ENCODE measurements around the gene POLN. TPM values are rescaled to one million over a fixed set of nuclear protein-coding genes. Genes with fewer than 3 reads are reported as not detected.
"Not testable (repeated sequence)": the region's sequence is repeated elsewhere in the genome, so short reads cannot be mapped to it uniquely, and the experiment has no call there.

Gene POLN
- total RNA-seq, 2 donors from 2014 or later: 2.0 to 3.5 TPM

- DNase-seq (ENCODE audit: low spot score): no peak
- intact Hi-C loops (cut with DNase I): no loop called here
Observed at GRCh38 chr4:2186133-2186864, 55.6 kb downstream of the POLN start.

DNA sequence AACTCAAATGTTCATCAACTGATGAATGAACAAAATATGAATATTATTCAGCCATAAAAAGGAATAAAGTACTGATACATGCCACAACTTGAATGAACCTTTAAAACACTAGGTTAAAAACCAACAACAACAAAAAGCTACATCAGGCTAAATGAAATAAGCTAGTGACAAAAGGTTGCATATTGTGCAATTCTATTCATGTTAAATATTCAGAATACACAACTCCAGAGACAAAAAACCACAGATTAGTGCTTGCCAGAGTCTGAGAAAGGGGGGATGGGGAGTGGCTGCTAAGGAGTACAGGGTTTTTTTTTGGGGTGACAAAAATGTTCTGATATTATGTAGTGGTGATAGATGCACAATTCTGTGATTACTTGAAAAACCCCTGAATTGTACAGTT, 58.5 kb downstream of the POLN start:
- DNase-seq (ENCODE audit: low spot score): no peak
- intact Hi-C loops (cut with DNase I): no loop called here

DNA sequence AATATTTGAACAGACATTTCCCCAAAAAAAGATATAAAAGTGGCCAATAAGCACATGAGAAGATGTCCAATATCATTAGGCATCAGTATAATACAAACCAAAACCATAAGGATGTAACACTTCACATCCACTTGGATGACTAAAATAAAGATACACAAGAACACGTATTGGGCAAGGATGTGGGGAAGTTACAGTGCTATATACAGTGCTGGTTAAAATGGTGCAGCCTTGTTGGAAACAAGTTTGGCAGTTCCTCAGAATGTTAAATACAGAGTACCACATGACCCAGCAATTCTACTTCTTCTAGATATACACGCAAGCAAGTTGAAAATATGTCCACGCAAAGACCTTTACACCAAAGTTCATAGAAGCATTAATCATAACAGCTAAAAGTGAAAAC, 58.9 kb downstream of the POLN start:
- intact Hi-C loops (cut with DNase I): no loop called here
- no peak for DNase-seq (ENCODE audit: low spot score)

GRCh38 chr4:2180410-2180809, 61.5 kb downstream of the POLN start:
- DNase-seq (ENCODE audit: low spot score): no peak
- intact Hi-C loops (cut with DNase I): no loop called here

DNA sequence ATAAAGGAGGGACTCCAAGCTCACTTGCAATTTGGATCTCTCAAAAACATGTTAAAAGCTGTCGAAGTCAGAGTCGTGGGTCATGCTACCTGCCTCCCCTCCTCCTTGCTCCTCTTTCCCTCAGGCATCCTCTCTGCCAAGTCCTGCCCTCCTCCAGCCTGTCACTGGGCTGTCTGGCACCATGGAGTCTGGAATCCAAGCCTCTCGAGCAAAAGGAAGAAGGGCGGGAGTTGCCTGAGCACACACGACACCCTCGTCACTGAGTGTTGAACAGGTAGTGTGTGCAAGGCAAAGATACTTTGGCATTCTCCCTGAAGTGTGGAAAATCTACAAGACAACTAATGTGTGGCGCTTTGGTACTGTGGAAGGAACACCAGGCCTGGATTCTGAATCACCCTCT, 62.2 kb downstream of the POLN start:
- no peak for DNase-seq (ENCODE audit: low spot score)
- intact Hi-C loops (cut with DNase I): no loop called here

DNA sequence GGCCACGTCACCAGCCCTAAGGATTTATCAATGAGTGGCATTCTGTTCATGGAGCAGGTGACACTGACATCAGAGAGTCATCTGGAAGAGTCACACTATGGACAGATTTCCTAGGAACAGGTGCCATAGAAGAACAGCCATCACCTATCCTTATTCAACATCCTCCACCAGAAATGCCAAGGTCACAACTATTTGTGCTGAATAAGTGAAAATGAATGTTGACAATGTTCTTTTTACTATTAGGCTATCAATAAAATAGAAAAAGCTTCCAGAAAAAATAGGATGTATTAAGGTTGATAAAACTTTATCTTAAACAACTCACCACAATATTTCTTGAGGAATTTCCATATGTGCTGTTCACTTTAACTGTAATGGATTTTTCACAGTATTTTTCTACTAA, 62.9 kb downstream of the POLN start:
- DNase-seq (ENCODE audit: low spot score): no peak
- intact Hi-C loops (cut with DNase I): no loop called here

- no peak for DNase-seq (ENCODE audit: low spot score)
- intact Hi-C loops (cut with DNase I): no loop called here
Observed at GRCh38 chr4:2177443-2178093, 64.4 kb downstream of the POLN start.

DNA sequence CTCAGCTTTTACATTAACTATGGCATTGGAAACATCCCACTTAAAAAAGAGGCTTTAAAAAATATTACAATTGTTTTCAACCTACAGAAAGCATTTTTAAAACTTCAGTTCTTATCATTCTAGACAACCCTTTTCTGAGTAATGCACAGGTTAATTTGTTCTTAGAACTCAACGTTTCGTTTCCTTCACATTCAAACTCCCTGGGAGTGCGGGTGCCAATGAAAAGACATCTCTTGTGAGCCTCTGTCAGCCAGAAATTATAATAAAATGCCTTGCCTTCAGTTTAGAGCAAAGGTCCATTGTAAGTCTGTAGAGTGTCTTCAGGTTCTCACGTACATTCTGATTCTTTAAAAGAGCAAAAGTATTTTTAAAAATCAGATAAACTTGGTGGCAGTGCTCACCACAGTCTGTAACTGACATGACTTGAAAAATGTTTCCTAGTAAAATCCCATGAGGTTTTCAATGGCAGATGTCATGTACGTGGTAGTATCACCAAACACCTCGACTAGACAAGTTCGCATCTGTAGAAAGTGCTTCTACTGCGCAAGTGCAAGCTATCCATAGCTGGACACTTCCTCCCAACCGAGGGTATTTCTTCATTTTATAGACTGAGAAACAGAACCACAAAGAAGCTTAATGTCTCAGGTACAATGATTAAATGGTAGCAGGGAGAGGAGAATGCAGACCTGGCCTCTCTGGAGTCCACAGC, 65.8 kb downstream of the POLN start:
- intact Hi-C loops (cut with DNase I): no loop called here
- no peak for DNase-seq (ENCODE audit: low spot score)

DNA sequence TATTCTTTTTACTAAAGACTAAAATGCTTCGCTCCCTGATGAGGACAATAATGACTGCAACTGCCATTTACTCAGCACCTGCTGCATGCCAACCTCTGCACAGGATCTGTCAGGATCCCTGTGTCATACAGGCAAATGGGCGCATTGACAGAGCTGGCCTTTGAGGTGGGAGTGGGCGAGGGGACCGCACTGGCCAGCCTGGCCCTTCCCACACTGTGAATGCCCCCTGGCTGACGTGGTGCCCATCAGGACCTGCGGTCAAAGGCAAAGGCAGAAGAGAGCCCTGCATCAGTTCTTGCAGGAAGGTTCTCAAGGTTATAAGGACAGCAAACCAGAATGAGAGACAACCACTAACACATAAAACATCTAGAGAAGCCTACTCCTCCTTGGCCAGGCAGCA, 67.9 kb downstream of the POLN start:
- no peak for DNase-seq (ENCODE audit: low spot score)
- intact Hi-C loops (cut with DNase I): no loop called here

- DNase-seq (ENCODE audit: low spot score): no peak
- intact Hi-C loops (cut with DNase I): no loop called here
Observed at GRCh38 chr4:2172627-2173231, 69.2 kb downstream of the POLN start.

GRCh38 chr4:2172161-2172560, 69.8 kb downstream of the POLN start:
- intact Hi-C loops (cut with DNase I): no loop called here
- no peak for DNase-seq (ENCODE audit: low spot score)

DNA sequence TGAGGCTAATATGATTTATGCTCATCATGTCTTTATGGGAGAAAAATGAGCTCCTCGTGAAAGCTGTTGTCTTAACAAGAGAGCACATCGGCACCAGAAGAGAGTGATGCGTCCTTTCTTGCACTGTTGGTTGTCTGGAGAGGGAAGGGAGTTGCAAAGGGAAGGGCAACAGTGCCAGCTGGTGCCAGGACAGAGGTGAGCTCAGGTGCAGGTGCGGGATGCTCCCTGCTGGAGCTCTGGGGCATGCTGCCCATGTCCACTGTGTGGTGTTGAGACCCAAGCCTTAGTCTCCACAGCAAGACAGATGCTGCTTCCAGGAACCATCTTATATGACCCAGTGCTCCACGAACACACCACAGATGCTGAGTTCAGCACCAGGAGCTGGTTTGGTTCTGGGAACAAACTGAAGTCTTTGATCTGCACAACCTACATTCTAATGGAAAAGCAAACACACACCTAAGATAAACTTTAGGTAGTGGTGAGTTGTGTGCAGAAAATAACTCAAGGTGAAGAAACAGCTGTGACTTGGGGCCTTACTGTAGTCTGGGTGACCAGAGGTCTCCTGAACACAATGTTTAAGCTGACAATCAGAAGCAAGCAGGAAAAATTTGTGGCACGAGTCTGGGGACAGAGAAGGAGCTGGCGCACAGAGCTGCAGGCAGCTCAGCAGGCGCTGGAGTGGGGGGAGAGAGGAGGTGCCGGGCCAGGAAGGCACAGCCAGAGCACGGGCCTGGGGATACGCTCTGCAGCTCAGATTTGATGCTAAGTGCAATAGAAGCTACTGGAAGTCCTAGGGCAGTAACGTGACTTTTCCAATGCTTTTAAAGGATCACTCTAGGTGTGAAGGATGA, 73.2 kb downstream of the POLN start:
- no peak for DNase-seq (ENCODE audit: low spot score)
- intact Hi-C loops (cut with DNase I): no loop called here

DNA sequence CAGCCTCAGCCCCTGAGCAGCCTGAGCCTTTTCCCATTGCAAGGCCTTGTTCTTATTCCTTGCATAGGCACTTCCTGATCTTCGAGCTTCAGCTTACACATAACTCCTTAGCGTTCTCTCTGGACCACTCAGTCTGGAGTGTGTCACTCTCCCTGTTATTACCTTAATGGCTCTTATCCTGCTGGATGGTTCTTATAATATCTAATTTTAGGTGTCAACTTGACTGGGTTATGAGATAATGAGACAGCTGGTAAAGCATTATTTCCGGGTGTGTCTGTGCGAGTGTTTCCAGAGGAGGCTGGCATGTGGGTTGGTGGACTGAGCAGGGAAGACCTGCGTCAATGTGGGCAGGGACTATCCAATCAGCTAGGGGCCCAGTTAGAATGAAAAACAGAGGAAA, 75.7 kb downstream of the POLN start:
- DNase-seq (ENCODE audit: low spot score): no peak
- intact Hi-C loops (cut with DNase I): no loop called here

DNA sequence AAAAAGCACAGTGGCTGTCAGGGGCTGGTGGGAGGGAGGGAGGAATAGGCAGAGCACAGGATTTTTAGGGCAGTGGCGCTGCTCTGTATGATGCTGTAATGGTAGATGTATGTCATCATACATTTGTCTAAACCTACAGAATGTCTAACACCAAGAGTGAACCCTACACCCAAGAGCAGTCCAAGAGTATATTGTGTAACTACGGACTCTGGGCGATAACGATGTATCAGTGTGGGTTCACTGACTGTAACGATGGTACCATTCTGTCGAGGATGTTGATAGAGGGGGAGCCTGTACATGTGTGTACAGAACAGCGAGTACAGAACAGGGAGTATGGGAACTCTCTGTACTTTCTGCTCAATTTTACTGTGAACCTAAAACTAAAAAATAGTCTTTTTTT, 76.5 kb downstream of the POLN start:
- intact Hi-C loops (cut with DNase I): no loop called here
- no peak for DNase-seq (ENCODE audit: low spot score)

DNA sequence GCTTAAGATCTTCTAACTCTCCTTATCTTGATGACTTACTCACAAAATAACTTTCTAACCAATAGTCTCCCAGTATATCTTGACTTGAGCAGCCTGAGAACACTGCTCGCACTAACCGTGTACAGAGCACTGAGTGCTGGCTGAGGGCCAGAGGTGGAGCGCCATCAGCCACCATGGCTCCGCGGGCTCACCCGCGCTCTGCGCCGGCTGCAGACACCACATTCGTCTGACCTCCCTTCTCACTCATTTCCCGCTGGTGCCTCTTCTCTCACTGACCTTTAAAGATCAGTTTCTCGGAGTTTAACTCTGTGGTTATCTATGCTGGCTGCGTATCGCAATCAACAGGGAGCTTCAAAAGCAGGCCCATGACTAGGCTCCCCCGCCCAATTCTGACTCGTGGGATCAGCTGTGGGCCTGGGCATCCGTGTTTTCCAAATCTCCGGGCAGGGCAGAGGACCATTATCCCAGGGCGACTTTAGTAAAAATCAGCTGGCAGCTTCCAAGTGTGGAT, 78.6 kb downstream of the POLN start:
- DNase-seq (ENCODE audit: low spot score): no peak
- intact Hi-C loops (cut with DNase I): no loop called here

- intact Hi-C loops (cut with DNase I); DNase-seq (ENCODE audit: low spot score): not testable (repeated sequence)
Observed at GRCh38 chr4:2161092-2161703, 80.7 kb downstream of the POLN start.

- DNase-seq (ENCODE audit: low spot score): no peak
- intact Hi-C loops (cut with DNase I): no loop called here
Observed at GRCh38 chr4:2159931-2160330, 82.0 kb downstream of the POLN start.

- no peak for DNase-seq (ENCODE audit: low spot score)
- intact Hi-C loops (cut with DNase I): no loop called here
Observed at GRCh38 chr4:2155246-2155645, 86.7 kb downstream of the POLN start.

DNA sequence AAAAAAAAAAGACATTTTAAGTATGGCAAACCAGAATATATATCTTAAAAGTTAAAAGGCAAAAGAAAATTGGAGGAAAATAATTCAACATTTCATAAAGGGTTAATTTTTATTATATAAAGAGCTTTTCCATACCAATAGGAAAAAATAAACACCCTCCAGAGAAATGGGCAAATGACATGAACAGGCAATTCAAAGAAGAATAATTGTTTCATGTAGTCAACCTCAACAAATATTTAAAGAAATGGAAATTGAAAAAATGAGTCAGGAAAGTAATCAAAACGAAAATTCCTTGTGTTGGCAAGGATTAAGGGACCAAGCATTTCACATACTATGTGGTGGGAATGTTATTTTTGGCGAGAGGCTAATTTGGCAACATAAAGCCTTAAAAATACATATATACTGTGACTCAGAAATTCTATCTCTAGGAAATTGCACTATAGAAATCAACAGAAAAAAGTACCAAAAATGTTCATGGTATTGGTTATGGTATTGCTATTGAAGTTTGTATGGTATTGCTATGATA, 87.6 kb downstream of the POLN start:
- intact Hi-C loops (cut with DNase I): no loop called here
- no peak for DNase-seq (ENCODE audit: low spot score)
